T-cell (primary cell): ENCODE results near the gene JMJD7. TPM values are rescaled to one million over a fixed set of nuclear protein-coding genes. Genes with fewer than 3 reads are reported as not detected.

Experiments
- ATAC-seq, 4 experiments: fragments of 200-7000 bp in 3 of 4; fragments of 150-1000 bp in 1 of 4; cut with Tn5 transposase; replicated peaks in 1 of 4; 1 replicate in 3 of 4; 2 replicates in 1 of 4; pipeline ENCODE4 v1.10.0; 2021; ENCODE audit warnings: moderate library complexity in 3 of 4, mild to moderate bottlenecking in 2 of 4, moderate number of reproducible peaks in 1 of 4
- CTCF ChIA-PET, 2 donors: fragments of 300-600 bp; sonication (Branson Sonifier 250); formaldehyde crosslinking; loops; one replicate each; lab custom pipeline; 2022; ENCODE audit warnings: antibody characterized with exemption in 2 of 2; lab: Charles Lee
- POLR2A ChIA-PET, 2 donors: fragments of 300-600 bp; sonication (Branson Sonifier 250); formaldehyde crosslinking; loops; one replicate each; lab custom pipeline; 2022; ENCODE audit warnings: antibody characterized with exemption in 2 of 2; lab: Charles Lee
- DNase-seq, 35 experiments: peaks; one replicate each; pipeline versions ENCODE4 v3.0.0 to v3.0.0-alpha.2; 2013 to 2023
- H3K27ac ChIP-seq: one replicate; pipeline ENCODE4 v1.5.1; 2013; ENCODE audit warnings: low read length
- H3K27me3 ChIP-seq, 2 experiments: replicated peaks in 1 of 2; 1 replicate in 1 of 2; 2 replicates in 1 of 2; pipeline versions ENCODE4 v1.6.1 to v1.7.0; 2013; ENCODE audit warnings: low read length in 1 of 2, mixed read lengths in 1 of 2; ENCODE audit not compliant: control insufficient read depth in 2 of 2, insufficient read depth in 2 of 2; ENCODE audit errors: extremely low read depth in 1 of 2
- H3K36me3 ChIP-seq, 2 donors: 1 replicate in 1 of 2; 2 replicates in 1 of 2; pipeline versions ENCODE4 v1.6.1 to v1.7.0; 2013; ENCODE audit warnings: low read length in 1 of 2; ENCODE audit not compliant: control insufficient read depth in 2 of 2, insufficient read depth in 1 of 2; ENCODE audit errors: extremely low read depth in 1 of 2
- H3K4me1 ChIP-seq, 2 experiments: 1 replicate in 1 of 2; 2 replicates in 1 of 2; pipeline versions ENCODE4 v1.6.1 to v1.7.0; 2013; ENCODE audit warnings: low read length in 2 of 2, mixed read lengths in 1 of 2; ENCODE audit not compliant: insufficient read depth in 2 of 2, control insufficient read depth in 1 of 2; ENCODE audit errors: extremely low read depth in 1 of 2
- H3K4me3 ChIP-seq, 2 donors: 1 replicate in 1 of 2; 2 replicates in 1 of 2; pipeline versions ENCODE4 v1.5.1 to v1.7.0; 2013; ENCODE audit warnings: mild to moderate bottlenecking in 2 of 2, low read length in 1 of 2, moderate library complexity in 1 of 2; ENCODE audit not compliant: control insufficient read depth in 1 of 2; ENCODE audit errors: extremely low read depth in 1 of 2
- H3K9me3 ChIP-seq: 2 replicates; pipeline ENCODE4 v1.7.0; 2013
- H3K27ac Mint-ChIP-seq, 2 donors: one replicate each; pipeline ENCODE4 v1.8.0; 2020 to 2021; ENCODE audit warnings: mild to moderate bottlenecking in 2 of 2, mixed read lengths in 2 of 2
- H3K27me3 Mint-ChIP-seq, 2 donors: one replicate each; pipeline ENCODE4 v1.8.0; 2021 to 2022; ENCODE audit warnings: mixed read lengths in 2 of 2
- H3K36me3 Mint-ChIP-seq: one replicate; pipeline ENCODE4 v1.8.0; 2021; ENCODE audit warnings: mixed read lengths
- H3K4me1 Mint-ChIP-seq, 3 donors: one replicate each; pipeline ENCODE4 v1.8.0; 2020 to 2022; ENCODE audit warnings: mixed read lengths in 3 of 3, mild to moderate bottlenecking in 1 of 3
- H3K4me3 Mint-ChIP-seq, 3 donors: one replicate each; pipeline ENCODE4 v1.8.0; 2020 to 2022; ENCODE audit warnings: mild to moderate bottlenecking in 3 of 3, mixed read lengths in 3 of 3, moderate library complexity in 3 of 3
- H3K9me3 Mint-ChIP-seq, 3 donors: one replicate each; pipeline ENCODE4 v1.8.0; 2020 to 2022; ENCODE audit warnings: mixed read lengths in 3 of 3
- WGBS: methylation state at CpG from one replicate; pipeline ENCODE4 v1.1.5; 2013; ENCODE audit warnings: missing lambda C conversion rate; ENCODE audit not compliant: insufficient coverage; 5-methylcytosine and 5-hydroxymethylcytosine counted together
- total RNA-seq, 35 experiments: library from RNA in 6 of 35; stranded (reverse) in 6 of 35; fragments of 120-200 nt in 1 of 35; gene quantifications; one replicate each; pipeline versions ENCODE4 v1.2.1 to v1.2.4 and lab custom pipeline; 2013 to 2026

The JMJD7 gene
- total RNA-seq, 5 donors from 2014 or later (not counting 1 experiment from before 2014, with no cell fraction given): 35.8 to 72.7 (median 45.3) TPM

GRCh38 chr15:41866263-41866703 lies 38.4 kb downstream of the JMJD7 start:
- Mint-ChIP-seq H3K27ac (no peak overlapping the region), H3K27me3 (peaks cover 0 to 2% of the 10 kb centered on the region in 2 donors), H3K4me3 (no peak overlapping the region), H3K4me1 (peaks cover 10 to 14% (median 14%) of the 10 kb centered on the region in 3 donors), H3K9me3 (no peaks in the 10 kb centered on the region), H3K36me3 (no peaks in the 10 kb centered on the region)
- H3K36me3 ChIP-seq: no peaks in the 10 kb centered on the region
- ATAC-seq: no peak
- no peak for DNase-seq
- 79% methylated on average over 6 of the region's 8 CpGs for WGBS
- no peak overlapping the region for H3K4me3 ChIP-seq
- no peak overlapping the region for H3K27ac ChIP-seq
- POLR2A ChIA-PET: no interaction called here
- peaks cover 7 to 23% of the 10 kb centered on the region in 2 experiments for H3K4me1 ChIP-seq
- H3K9me3 ChIP-seq: no peaks in the 10 kb centered on the region
- CTCF ChIA-PET: no interaction called here
- H3K27me3 ChIP-seq: peaks cover 0 to 7% of the 10 kb centered on the region in 2 experiments

- ChIA-PET CTCF (no interaction called here), POLR2A (no interaction called here)
- H3K9me3 Mint-ChIP-seq: no peaks in the 10 kb centered on the region
- no peak overlapping the region for H3K27ac ChIP-seq
- H3K27ac Mint-ChIP-seq: peak overlapping the region in 1 of 2 donors; percentile 34
- H3K9me3 ChIP-seq: no peaks in the 10 kb centered on the region
- H3K4me1 ChIP-seq: peaks cover 7 to 23% of the 10 kb centered on the region in 2 experiments
- no peak for DNase-seq
- H3K27me3 ChIP-seq: peaks cover 0 to 9% of the 10 kb centered on the region in 2 experiments
- 90% methylated on average over 25 of the region's 25 CpGs for WGBS
- H3K36me3 ChIP-seq: no peaks in the 10 kb centered on the region
- H3K36me3 Mint-ChIP-seq: no peaks in the 10 kb centered on the region
- no peak for ATAC-seq
- H3K4me1 Mint-ChIP-seq: peaks cover 10 to 15% (median 15%) of the 10 kb centered on the region in 3 donors
- no peak overlapping the region for H3K4me3 ChIP-seq
- H3K4me3 Mint-ChIP-seq: no peak overlapping the region
- H3K27me3 Mint-ChIP-seq: peaks cover 0 to 2% of the 10 kb centered on the region in 2 donors
Observed at GRCh38 chr15:41866872-41867579, 39.1 kb downstream of the JMJD7 start.

- no peaks in the 10 kb centered on the region for H3K9me3 Mint-ChIP-seq
- POLR2A ChIA-PET: no interaction called here
- Histone ChIP-seq H3K27me3 (peaks cover 0 to 9% of the 10 kb centered on the region in 2 experiments), H3K27ac (no peak overlapping the region), H3K4me3 (no peak overlapping the region), H3K36me3 (no peaks in the 10 kb centered on the region), H3K4me1 (peaks cover 7 to 15% of the 10 kb centered on the region in 2 experiments), H3K9me3 (no peaks in the 10 kb centered on the region)
- no peaks in the 10 kb centered on the region for H3K36me3 Mint-ChIP-seq
- CTCF ChIA-PET: interaction anchor here in 1 of 2 donors (1.4 kb wide), 1 partner anchor 36 kb away, joined by 4 read pairs; no protein-coding TSS in a partner anchor
- WGBS: 91% methylated on average over 15 of the region's 15 CpGs
- no peak for ATAC-seq
- H3K4me3 Mint-ChIP-seq: no peak overlapping the region
- H3K4me1 Mint-ChIP-seq: peaks cover 10 to 12% (median 11%) of the 10 kb centered on the region in 3 donors
- H3K27me3 Mint-ChIP-seq: no peaks in the 10 kb centered on the region
- DNase-seq: no peak
- no peak overlapping the region for H3K27ac Mint-ChIP-seq
Observed at GRCh38 chr15:41868321-41868720, 40.4 kb downstream of the JMJD7 start.

- no peaks in the 10 kb centered on the region for H3K27me3 Mint-ChIP-seq
- peak overlapping the region; percentile 82 to 87 for H3K27ac Mint-ChIP-seq
- peaks cover 7 to 15% of the 10 kb centered on the region in 2 experiments for H3K4me1 ChIP-seq
- peak overlapping the region in 1 of 3 donors; percentile 62 for H3K4me3 Mint-ChIP-seq
- H3K9me3 Mint-ChIP-seq: no peaks in the 10 kb centered on the region
- H3K36me3 ChIP-seq: no peaks in the 10 kb centered on the region
- 86% methylated on average over 38 of the region's 42 CpGs for WGBS
- H3K27ac ChIP-seq: peak overlapping the region; percentile 52
- ChIA-PET POLR2A (interaction anchor here in 1 of 2 donors (0.6 kb wide), 1 partner anchor 67 kb away, joined by 6 read pairs; no protein-coding TSS in a partner anchor), CTCF (interaction anchor here (0.5 to 1.0 kb wide), 6 partner anchors 25 to 86 kb away, joined by 3 to 5 read pairs (median 4); no protein-coding TSS in a partner anchor)
- peaks cover 0 to 9% of the 10 kb centered on the region in 2 experiments for H3K27me3 ChIP-seq
- no peaks in the 10 kb centered on the region for H3K9me3 ChIP-seq
- no peaks in the 10 kb centered on the region for H3K36me3 Mint-ChIP-seq
- H3K4me1 Mint-ChIP-seq: peaks cover 11 to 14% (median 12%) of the 10 kb centered on the region in 3 donors
- no peak for DNase-seq
- no peak overlapping the region for H3K4me3 ChIP-seq
- no peak for ATAC-seq
Observed at GRCh38 chr15:41869770-41870688, 42.1 kb downstream of the JMJD7 start.

- no peaks in the 10 kb centered on the region for H3K9me3 Mint-ChIP-seq
- Histone ChIP-seq H3K4me3 (no peak overlapping the region), H3K9me3 (no peaks in the 10 kb centered on the region), H3K27ac (peak overlapping the region; percentile 52), H3K4me1 (peaks cover 7 to 15% of the 10 kb centered on the region in 2 experiments), H3K27me3 (peaks cover 0 to 7% of the 10 kb centered on the region in 2 experiments), H3K36me3 (no peaks in the 10 kb centered on the region)
- H3K36me3 Mint-ChIP-seq: no peaks in the 10 kb centered on the region
- DNase-seq: peak; percentile 20 to 76 (median 56)
- no peaks in the 10 kb centered on the region for H3K27me3 Mint-ChIP-seq
- peak overlapping the region; percentile 82 to 87 for H3K27ac Mint-ChIP-seq
- H3K4me1 Mint-ChIP-seq: peaks cover 11 to 14% (median 12%) of the 10 kb centered on the region in 3 donors
- peak; percentile 93 to 98 (median 96) for ATAC-seq
- WGBS: 47% methylated on average over 8 of the region's 9 CpGs
- CTCF ChIA-PET: interaction anchor here (0.5 to 1.0 kb wide), 6 partner anchors 24 to 86 kb away, joined by 3 to 5 read pairs (median 4); no protein-coding TSS in a partner anchor
- POLR2A ChIA-PET: interaction anchor here in 1 of 2 donors (0.6 kb wide), 1 partner anchor 68 kb away, joined by 6 read pairs; no protein-coding TSS in a partner anchor
- H3K4me3 Mint-ChIP-seq: peak overlapping the region in 1 of 3 donors; percentile 62
Observed at GRCh38 chr15:41870689-41871081, 42.8 kb downstream of the JMJD7 start.
